Osteoblast (primary cell): ENCODE data around the gene COX4I2. TPM values are rescaled to one million over a fixed set of nuclear protein-coding genes. Genes with fewer than 3 reads are reported as not detected.

Experiments
- DNase-seq: peaks from one replicate; pipeline ENCODE4 v3.0.0; 2011; ENCODE audit warnings: low spot score, mixed read lengths; ENCODE audit not compliant: insufficient read length; ENCODE audit errors: missing footprints
- H2AFZ ChIP-seq: 2 replicates; pipeline ENCODE4 v1.6.0; 2011; ENCODE audit warnings: mild to moderate bottlenecking, low read length
- H3K27ac ChIP-seq: 2 replicates; pipeline ENCODE4 v1.5.1; 2011; ENCODE audit warnings: mild to moderate bottlenecking, low read depth, low read length, moderate library complexity
- H3K27me3 ChIP-seq: 2 replicates; pipeline ENCODE4 v1.6.0; 2012; ENCODE audit warnings: mild to moderate bottlenecking, control low read depth, inconsistent platforms, low read length, moderate library complexity; ENCODE audit not compliant: insufficient read depth
- H3K36me3 ChIP-seq: 2 replicates; pipeline ENCODE4 v1.5.1; 2011; ENCODE audit warnings: mild to moderate bottlenecking, low read length, control low read depth, moderate library complexity; ENCODE audit not compliant: insufficient read depth
- H3K4me1 ChIP-seq: 2 replicates; pipeline ENCODE4 v1.5.1; 2011; ENCODE audit warnings: mild to moderate bottlenecking, low read length, control low read depth, moderate library complexity; ENCODE audit not compliant: insufficient read depth
- H3K4me2 ChIP-seq: 2 replicates; pipeline ENCODE4 v1.6.0; 2011; ENCODE audit warnings: mild to moderate bottlenecking, low read length; ENCODE audit not compliant: insufficient read depth
- H3K4me3 ChIP-seq: fragments of 200-600 bp; sonication (generic); 3 replicates; pipeline ENCODE4 v1.5.1; 2012; ENCODE audit warnings: mild to moderate bottlenecking, low read length, inconsistent platforms; ENCODE audit not compliant: insufficient read depth
- H3K79me2 ChIP-seq: 2 replicates; pipeline ENCODE4 v1.6.0; 2012; ENCODE audit warnings: mild to moderate bottlenecking, low read length, control low read depth, inconsistent platforms; ENCODE audit not compliant: insufficient read depth
- H3K9me3 ChIP-seq: 2 replicates; pipeline ENCODE4 v1.5.1; 2011; ENCODE audit warnings: low read depth, low read length, control low read depth
- H4K20me1 ChIP-seq: 2 replicates; pipeline ENCODE4 v1.6.0; 2012; ENCODE audit warnings: mild to moderate bottlenecking, low read length, control low read depth; ENCODE audit not compliant: insufficient read depth
- total RNA-seq: library from RNA; depleted of rRNA; stranded (reverse); fragments of >200 nt; gene quantifications from 2 replicates; pipeline ENCODE4 v1.2.3, GENCODE V29; 2012
- TF ChIP-seq, protein P1 (sequence below): IDR thresholded peaks from 2 replicates; pipeline ENCODE4 v1.5.1; 2011; ENCODE audit warnings: mild to moderate bottlenecking, low read depth, low read length, moderate library complexity; ENCODE audit errors: extremely low read depth

Gene COX4I2
- total RNA-seq, 1 donor = not detected

DNA sequence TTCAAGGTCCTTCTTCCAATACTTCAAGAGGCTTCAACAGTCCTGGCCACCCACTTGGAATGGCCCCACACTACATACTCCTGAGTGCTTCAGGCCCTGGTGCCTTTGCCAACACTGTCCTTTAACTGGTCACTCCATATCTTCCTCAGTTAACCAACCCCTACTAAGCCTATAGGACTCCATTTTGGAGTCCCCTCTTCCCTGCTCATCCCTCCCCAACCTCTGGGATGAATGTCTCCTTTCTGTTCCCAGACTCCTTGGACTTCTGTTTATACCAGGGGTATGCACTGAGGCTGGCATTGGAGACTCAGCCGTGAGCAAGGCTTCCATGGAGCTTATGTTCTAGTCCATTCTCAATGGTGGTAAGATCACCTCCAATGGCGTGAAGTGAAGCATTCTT is 33.6 kb downstream of the COX4I2 start:
- H4K20me1 ChIP-seq = peaks cover 26% of the 10 kb centered on the region
- peaks cover 88% of the 10 kb centered on the region for H3K79me2 ChIP-seq
- no peaks in the 10 kb centered on the region for H3K27me3 ChIP-seq
- H3K4me3 ChIP-seq = no peak overlapping the region
- H2AFZ ChIP-seq = no peak overlapping the region
- no peak overlapping the region for H3K4me2 ChIP-seq
- H3K4me1 ChIP-seq = peaks cover 21% of the 10 kb centered on the region
- no peaks in the 10 kb centered on the region for H3K9me3 ChIP-seq
- H3K36me3 ChIP-seq = peaks cover 18% of the 10 kb centered on the region
- DNase-seq = no peak
- TF ChIP-seq, protein P1, sequence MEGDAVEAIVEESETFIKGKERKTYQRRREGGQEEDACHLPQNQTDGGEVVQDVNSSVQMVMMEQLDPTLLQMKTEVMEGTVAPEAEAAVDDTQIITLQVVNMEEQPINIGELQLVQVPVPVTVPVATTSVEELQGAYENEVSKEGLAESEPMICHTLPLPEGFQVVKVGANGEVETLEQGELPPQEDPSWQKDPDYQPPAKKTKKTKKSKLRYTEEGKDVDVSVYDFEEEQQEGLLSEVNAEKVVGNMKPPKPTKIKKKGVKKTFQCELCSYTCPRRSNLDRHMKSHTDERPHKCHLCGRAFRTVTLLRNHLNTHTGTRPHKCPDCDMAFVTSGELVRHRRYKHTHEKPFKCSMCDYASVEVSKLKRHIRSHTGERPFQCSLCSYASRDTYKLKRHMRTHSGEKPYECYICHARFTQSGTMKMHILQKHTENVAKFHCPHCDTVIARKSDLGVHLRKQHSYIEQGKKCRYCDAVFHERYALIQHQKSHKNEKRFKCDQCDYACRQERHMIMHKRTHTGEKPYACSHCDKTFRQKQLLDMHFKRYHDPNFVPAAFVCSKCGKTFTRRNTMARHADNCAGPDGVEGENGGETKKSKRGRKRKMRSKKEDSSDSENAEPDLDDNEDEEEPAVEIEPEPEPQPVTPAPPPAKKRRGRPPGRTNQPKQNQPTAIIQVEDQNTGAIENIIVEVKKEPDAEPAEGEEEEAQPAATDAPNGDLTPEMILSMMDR = no peak
- H3K27ac ChIP-seq = no peak overlapping the region

DNA sequence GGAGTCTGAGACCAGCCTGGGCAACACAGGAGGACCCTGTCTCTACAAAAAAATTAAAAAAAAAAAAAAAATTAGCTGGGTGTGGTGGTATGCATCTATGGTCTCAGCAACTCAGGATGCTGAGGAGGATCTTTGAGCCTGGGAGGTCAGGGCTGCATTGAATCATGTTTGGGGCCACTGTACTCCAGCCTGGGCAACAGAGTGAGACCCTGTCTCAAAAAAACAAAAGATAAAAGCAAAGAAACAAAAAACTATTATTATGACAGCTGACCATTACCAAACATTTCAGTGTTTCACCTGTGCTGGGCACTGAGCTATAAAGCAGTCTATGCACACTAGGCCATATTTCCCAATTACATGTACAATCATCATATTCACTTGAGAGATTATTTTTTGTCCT is 35.7 kb downstream of the COX4I2 start:
- Histone ChIP-seq H2AFZ (no peak overlapping the region), H3K4me3 (no peak overlapping the region), H3K4me1 (peaks cover 37% of the 10 kb centered on the region), H3K36me3 (peaks cover 21% of the 10 kb centered on the region), H3K9me3 (no peaks in the 10 kb centered on the region), H4K20me1 (peaks cover 17% of the 10 kb centered on the region), H3K27ac (no peak overlapping the region), H3K4me2 (no peak overlapping the region), H3K79me2 (peaks cover 86% of the 10 kb centered on the region), H3K27me3 (no peaks in the 10 kb centered on the region)
- no peak for DNase-seq
- TF ChIP-seq, protein P1 = no peak

DNA sequence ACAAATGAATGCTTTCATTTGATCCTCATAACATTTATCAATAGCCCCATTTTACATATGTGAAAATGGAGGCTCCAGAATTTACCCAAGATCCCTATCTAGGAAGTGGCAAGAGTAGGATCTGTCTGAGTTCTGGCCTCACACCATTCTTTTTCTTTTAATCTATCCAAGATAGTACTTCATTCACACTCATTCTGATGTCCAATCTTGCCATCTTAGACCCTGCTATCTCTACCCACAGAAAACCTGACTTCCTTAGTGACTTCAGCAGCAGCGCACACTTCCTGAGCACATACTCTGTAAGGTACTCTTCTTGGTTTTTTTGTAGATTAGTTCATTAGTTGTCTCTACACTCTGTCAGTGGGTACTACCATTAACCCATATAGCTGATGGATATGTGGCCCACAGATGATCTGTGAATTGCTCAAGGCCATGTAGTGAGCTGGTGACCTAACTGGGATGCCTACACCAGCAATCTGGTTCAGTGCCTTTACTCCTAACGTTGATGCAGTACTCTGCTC is 36.3 kb downstream of the COX4I2 start:
- no peak overlapping the region for H2AFZ ChIP-seq
- TF ChIP-seq, protein P1 = no peak
- H3K4me1 ChIP-seq = peaks cover 42% of the 10 kb centered on the region
- peaks cover 88% of the 10 kb centered on the region for H3K79me2 ChIP-seq
- no peaks in the 10 kb centered on the region for H3K27me3 ChIP-seq
- H3K4me2 ChIP-seq = no peak overlapping the region
- peak overlapping the region; percentile 79 for H3K27ac ChIP-seq
- peaks cover 15% of the 10 kb centered on the region for H4K20me1 ChIP-seq
- H3K4me3 ChIP-seq = no peak overlapping the region
- no peaks in the 10 kb centered on the region for H3K9me3 ChIP-seq
- H3K36me3 ChIP-seq = peaks cover 18% of the 10 kb centered on the region
- DNase-seq = no peak

DNA sequence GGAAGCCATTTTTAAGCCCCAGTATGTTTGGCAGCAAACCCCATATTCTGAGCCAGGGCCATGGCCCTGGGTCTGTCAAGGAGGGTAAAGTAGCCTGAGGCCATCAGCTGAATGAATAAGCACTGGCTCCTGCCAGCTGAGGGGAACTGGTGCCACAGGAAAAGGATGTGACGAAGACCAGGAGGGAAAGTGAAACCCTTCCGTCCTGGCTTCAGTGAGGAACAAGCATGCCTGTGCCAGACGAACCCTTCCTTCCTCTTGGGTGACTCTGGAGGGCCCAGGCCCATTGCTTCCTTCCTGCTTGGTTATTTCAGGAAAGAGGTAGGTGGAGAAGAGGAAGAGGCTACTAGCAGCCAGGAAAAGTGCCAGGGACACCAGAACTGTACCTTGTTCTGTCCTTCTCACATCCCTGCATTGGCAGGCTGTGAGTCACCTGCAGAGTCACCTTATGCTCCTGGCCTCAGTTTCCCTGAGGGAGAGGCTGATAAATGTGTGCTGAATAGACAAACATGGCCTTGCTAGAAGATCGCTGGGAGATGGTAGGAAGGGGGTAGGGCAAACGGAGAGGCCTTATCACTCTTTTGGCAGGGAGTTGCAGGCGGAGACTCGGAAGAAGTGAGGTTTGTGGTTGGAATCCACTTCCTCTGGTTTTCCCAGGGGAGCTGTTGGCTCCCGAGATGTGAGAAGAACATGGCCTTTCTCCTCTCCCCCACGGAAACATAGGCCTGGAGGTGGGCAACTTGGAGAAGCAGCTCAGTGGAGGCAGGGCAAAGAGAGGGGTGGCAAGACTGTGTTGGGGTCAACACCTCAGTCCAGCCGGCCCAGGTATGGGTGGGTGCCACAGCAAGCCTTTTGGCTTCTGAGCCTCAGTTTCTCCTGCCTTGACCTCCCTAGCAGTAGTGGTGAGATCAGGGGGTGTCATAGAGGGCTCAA is 37.4 kb downstream of the COX4I2 start:
- Histone ChIP-seq H3K9me3 (no peaks in the 10 kb centered on the region), H3K79me2 (peaks cover 88% of the 10 kb centered on the region), H3K4me3 (peak overlapping the region; percentile 51), H3K4me1 (peaks cover 45% of the 10 kb centered on the region), H4K20me1 (peaks cover 9% of the 10 kb centered on the region), H3K36me3 (peaks cover 20% of the 10 kb centered on the region), H2AFZ (no peak overlapping the region), H3K4me2 (peak overlapping the region; percentile 76), H3K27me3 (no peaks in the 10 kb centered on the region), H3K27ac (peak overlapping the region; percentile 79)
- DNase-seq = peak; percentile 90
- TF ChIP-seq, protein P1 = no peak
